AG09319 (cell line): ENCODE results near the gene TRMT6.

Source experiments
- DNase-seq: peaks from one replicate; pipeline ENCODE4 v3.0.0-alpha.2; 2010; ENCODE audit warnings: low read depth; ENCODE audit errors: extremely low read depth
- CTCF ChIP-seq: IDR thresholded peaks from 2 replicates; pipeline ENCODE4 v1.5.1; 2011; ENCODE audit warnings: low read depth, mild to moderate bottlenecking, inconsistent platforms, low read length, moderate library complexity

Gene TRMT6

GRCh38 chr20:5967469-5967868, 17.1 kb upstream of the TRMT6 start:
- TF ChIP-seq CTCF, result no peak
- DNase-seq, result no peak

- no peak for DNase-seq
- TF ChIP-seq CTCF, result no peak
Observed at GRCh38 chr20:5949943-5950270, 426 bp downstream of the TRMT6 start.

- TF ChIP-seq CTCF, result no peak
- no peak for DNase-seq
Observed at GRCh38 chr20:5947276-5947675, 3.1 kb downstream of the TRMT6 start.

- TF ChIP-seq CTCF, result no peak
- DNase-seq, result no peak
Observed at GRCh38 chr20:5945963-5946362, 4.4 kb downstream of the TRMT6 start.

GRCh38 chr20:5938456-5939029, 11.8 kb downstream of the TRMT6 start:
- TF ChIP-seq CTCF, result no peak
- DNase-seq, result no peak

- no peak for DNase-seq
- no peak for TF ChIP-seq CTCF
Observed at GRCh38 chr20:5936238-5936637, 14.1 kb downstream of the TRMT6 start.

- no peak for DNase-seq
- TF ChIP-seq CTCF, result no peak
Observed at GRCh38 chr20:5935384-5935783, 14.9 kb downstream of the TRMT6 start.
